Skin epidermis (tissue), 12 donors: ENCODE results near the gene SMAP1.
A peak's percentile ranks its signal among the peaks of the same experiment; 100 is the strongest.

Experiments
- H3K27ac ChIP-seq, 21 experiments: fragments of 200-600 bp; sonication (generic) in 11 of 21; one replicate each; pipeline ENCODE4 v1.5.0; 2020; ENCODE audit warnings: mild to moderate bottlenecking in 3 of 21, inconsistent platforms in 2 of 21, moderate library complexity in 2 of 21
- H3K4me3 ChIP-seq, 7 experiments: fragments of 200-600 bp; sonication (generic) in 2 of 7; one replicate each; pipeline ENCODE4 v1.5.0; 2020; ENCODE audit warnings: inconsistent platforms in 2 of 7, mild to moderate bottlenecking in 2 of 7, moderate library complexity in 1 of 7

SMAP1 gene

GRCh38 chr6:70667711-70668498, at the start of gene SMAP1:
SMAP1 (plus strand) TSS chr6:70667883; CDS start chr6:70668024, 141 bp downstream.
- Histone ChIP-seq H3K27ac (peak within 1 kb of the TSS; percentile 64 to 97 (median 88)), H3K4me3 (peak within 1 kb of the TSS; percentile 62 to 98 (median 88))

GRCh38 chr6:70620746-70621145, 46.9 kb upstream of the SMAP1 start:
- H3K27ac ChIP-seq: no peak overlapping the region
- H3K4me3 ChIP-seq: no peak overlapping the region

DNA sequence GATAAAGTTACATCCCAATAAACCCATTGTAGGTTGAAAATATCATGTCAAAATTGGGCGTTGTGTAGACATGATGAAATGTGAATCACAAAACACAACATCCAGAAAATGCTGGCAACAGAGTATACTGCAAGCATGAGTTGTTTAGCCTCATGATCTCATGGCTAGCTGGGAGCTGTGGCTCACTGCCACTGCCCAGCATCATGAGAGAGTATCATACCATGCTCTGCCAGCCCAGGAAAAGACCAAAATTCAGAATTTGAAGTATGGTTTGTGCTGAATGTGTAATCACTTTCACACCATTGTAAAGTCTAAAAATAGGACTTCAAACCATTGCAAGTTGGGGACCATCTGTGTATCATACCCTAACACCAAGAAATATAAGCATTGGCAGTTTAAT, 45.2 kb upstream of the SMAP1 start:
- Histone ChIP-seq H3K27ac (no peak overlapping the region), H3K4me3 (no peak overlapping the region)

GRCh38 chr6:70625436-70625835, 42.2 kb upstream of the SMAP1 start:
- H3K27ac ChIP-seq: no peak overlapping the region
- no peak overlapping the region for H3K4me3 ChIP-seq

DNA sequence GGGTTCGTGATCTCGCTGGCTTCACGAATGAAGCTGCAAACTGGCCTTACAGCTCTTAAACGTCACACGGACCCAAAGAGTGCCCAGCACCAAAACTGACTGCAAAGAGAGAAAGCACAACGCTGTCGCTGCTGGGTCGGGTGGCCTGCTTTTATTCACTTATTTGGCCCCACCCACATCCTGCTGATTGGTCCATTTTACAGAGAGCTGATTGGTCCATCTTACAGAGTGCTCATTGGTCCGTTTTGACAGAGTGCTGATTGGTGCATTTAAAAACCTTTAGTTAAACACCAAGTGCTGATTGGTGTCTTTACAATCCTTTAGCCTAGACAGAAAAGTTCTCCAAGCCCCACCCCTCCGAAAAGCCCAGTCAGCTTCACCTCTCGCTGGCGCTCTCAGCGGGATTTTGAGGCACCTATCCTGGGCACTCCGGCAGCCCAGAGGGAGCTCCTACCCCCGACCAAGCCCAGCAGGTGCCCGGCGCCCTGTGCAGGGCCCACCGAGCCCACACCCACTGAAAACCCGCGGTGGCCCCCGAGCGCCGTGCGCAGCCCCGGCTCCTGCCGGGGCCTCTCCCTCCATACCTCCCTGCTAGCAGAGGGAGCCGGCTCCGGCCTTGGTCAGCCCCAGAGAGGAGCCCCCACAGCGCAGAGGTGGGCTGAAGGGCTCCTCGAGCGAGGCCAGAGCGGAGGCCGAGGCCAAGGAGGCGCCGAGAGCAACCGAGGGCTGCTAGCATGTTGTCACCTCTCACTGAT, 40.0 kb upstream of the SMAP1 start:
- H3K4me3 ChIP-seq: no peak overlapping the region
- H3K27ac ChIP-seq: no peak overlapping the region

DNA sequence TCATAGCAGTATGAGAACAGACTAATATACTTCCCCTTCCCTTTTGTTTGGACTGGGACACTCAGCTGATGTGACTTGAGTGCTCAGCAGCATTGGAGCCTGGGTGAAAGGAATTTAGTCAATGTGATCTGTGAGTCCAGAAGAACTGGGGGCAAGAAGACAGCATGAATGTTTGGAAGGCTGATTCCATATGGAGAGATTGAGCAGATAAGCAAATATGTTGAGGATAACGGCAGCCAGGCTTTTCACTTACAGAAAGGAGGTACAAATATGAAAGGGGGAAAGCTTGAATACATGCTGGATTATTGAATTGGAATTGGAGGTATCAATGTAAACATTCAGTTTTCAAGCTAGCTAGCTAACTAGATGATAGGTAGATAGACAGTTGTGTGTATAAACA, 37.8 kb upstream of the SMAP1 start:
- H3K4me3 ChIP-seq: no peak overlapping the region
- no peak overlapping the region for H3K27ac ChIP-seq

GRCh38 chr6:70633870-70634269, 33.8 kb upstream of the SMAP1 start:
- no peak overlapping the region for H3K27ac ChIP-seq
- H3K4me3 ChIP-seq: no peak overlapping the region

DNA sequence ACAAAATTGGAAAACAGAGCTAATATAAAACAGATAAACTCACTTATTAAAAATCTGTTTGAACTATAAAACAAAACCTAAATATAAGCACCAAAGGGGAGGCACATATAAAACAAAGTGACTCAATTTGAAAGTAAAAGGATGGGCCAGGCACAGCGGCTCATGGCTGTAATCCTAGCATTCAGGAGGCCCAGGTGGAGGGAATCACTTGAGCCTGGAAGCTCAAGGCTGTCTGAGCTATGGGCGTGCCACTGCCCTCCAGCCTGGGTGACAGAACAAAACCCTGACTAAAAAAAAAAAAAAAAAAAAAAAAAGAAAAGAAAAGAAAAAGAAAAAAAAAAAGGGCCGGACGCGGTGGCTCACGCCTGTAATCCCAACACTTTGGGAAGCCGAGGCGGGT, 31.1 kb upstream of the SMAP1 start:
- no peak overlapping the region for H3K27ac ChIP-seq
- H3K4me3 ChIP-seq: no peak overlapping the region

GRCh38 chr6:70638468-70638867, 29.2 kb upstream of the SMAP1 start:
- no peak overlapping the region for H3K27ac ChIP-seq
- no peak overlapping the region for H3K4me3 ChIP-seq

- Histone ChIP-seq H3K27ac (peak overlapping the region in 1 of 21 experiments; percentile 1), H3K4me3 (no peak overlapping the region)
These were observed 16.3 kb upstream of the SMAP1 start for GRCh38 chr6:70651326-70651905.

DNA sequence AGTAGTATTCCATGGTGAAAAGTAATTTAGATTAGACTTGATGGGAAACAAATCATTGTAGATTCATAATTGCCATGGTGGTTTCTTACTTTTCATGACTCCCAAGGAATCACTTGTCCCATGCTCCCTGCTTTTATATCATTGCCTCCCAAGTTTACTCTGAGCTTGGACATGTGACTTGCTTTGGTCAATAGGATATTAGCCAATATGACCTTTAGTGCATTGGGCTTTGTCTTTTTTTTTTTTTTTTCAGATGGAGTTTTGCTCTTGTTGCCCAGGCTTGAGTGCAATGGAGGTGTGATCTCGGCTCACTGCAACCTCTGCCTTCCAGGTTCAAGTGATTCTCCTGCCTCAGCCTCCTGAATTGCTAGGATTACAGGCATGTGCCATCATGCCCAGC, 15.5 kb upstream of the SMAP1 start:
- H3K4me3 ChIP-seq: no peak overlapping the region
- no peak overlapping the region for H3K27ac ChIP-seq

GRCh38 chr6:70657706-70658105, 10.0 kb upstream of the SMAP1 start:
- Histone ChIP-seq H3K27ac (no peak overlapping the region), H3K4me3 (no peak overlapping the region)

- H3K4me3 ChIP-seq: no peak overlapping the region
- H3K27ac ChIP-seq: no peak overlapping the region
These were observed 3.7 kb upstream of the SMAP1 start for GRCh38 chr6:70663881-70664466.

GRCh38 chr6:70666706-70667105, 977 bp upstream of the SMAP1 start:
- H3K27ac ChIP-seq: peak overlapping the region in 13 of 21 experiments; percentile 64 to 97 (median 88)
- H3K4me3 ChIP-seq: peak overlapping the region in 1 of 7 experiments; percentile 82

DNA sequence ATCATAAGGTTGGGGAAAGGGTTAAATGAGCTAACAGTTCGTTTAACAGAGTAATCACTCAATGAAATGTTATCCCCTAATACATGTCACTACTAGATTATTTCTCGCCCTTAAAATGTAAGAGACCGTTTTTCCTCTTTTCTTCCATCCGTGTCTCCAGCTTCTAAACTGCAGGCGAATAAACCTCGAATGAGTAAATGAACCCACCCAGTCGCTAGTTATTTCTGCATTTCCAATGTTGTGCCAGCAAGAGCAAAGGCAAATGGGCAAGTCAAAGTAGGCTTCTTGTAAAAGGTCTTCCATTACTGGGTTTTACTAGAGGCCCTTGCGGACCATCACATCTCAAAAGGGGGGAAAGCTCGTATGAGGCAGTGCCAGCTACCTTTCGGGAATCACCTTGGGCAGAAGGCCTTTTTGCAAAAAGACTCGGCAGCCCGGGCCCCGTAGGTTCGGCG, 400 bp upstream of the SMAP1 start:
- Histone ChIP-seq H3K27ac (peak overlapping the region; percentile 64 to 97 (median 88)), H3K4me3 (peak overlapping the region; percentile 62 to 98 (median 88))

DNA sequence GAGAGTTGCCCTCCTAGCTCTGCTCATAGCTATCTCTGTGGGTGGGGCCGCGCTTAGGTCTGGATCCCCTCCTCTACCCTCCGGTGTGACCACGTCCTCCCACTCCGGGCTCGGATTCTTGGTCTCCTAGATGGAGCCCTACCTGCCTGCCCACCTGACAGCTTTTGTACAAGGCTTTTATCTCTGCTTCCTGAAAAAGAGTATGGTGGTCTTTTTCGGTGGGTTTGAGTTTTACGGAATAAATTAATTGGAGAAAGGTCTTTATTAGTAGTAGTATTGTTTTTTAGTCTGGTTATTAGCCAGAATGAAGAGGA, 773 bp downstream of the SMAP1 start:
- Histone ChIP-seq H3K27ac (peak overlapping the region in 20 of 21 experiments; percentile 64 to 97 (median 88)), H3K4me3 (peak overlapping the region; percentile 62 to 98 (median 88))

GRCh38 chr6:70669133-70669532, 1.4 kb downstream of the SMAP1 start:
- H3K4me3 ChIP-seq: peak overlapping the region in 4 of 7 experiments; percentile 62 to 98 (median 88)
- H3K27ac ChIP-seq: peak overlapping the region in 2 of 21 experiments; percentile 3 to 93

DNA sequence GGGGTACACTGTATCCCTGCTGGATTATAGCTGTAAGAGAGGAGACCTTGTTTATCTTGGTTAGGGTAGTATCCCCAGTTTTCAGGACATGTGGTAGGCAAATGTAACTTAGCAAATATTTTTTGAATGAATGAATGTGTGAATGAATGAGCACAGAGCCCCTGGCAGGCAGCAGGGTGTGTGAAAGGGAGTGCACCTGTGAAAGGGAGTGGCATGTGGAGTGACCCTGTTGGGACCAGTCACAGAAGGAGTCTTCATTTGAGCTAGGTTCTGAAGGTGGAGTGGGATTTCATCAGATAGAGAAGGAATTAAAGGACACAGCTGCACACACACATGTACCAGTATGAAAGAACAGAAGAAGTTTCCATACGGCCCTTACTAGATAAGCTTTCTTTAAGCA, 4.9 kb downstream of the SMAP1 start:
- peak overlapping the region in 1 of 21 experiments; percentile 2 for H3K27ac ChIP-seq

GRCh38 chr6:70673054-70673453, 5.4 kb downstream of the SMAP1 start:
- Histone ChIP-seq H3K27ac (peak overlapping the region in 1 of 21 experiments; percentile 2), H3K4me3 (no peak overlapping the region)

More for the DNA sequence above, 4.9 kb downstream of the SMAP1 start:
- H3K4me3 ChIP-seq: no peak overlapping the region

GRCh38 chr6:70673601-70674000, 5.9 kb downstream of the SMAP1 start:
- Histone ChIP-seq H3K4me3 (no peak overlapping the region), H3K27ac (no peak overlapping the region)
